AG20443 (cell line): ENCODE measurements around the gene HADHB.
"Not testable (repeated sequence)": the region's sequence is repeated elsewhere in the genome, so short reads cannot be mapped to it uniquely, and the experiment has no call there.

Experiments
- DNase-seq: peaks from one replicate; pipeline ENCODE4 v3.0.0; 2012; ENCODE audit warnings: low spot score, mixed read lengths

The HADHB gene

DNA sequence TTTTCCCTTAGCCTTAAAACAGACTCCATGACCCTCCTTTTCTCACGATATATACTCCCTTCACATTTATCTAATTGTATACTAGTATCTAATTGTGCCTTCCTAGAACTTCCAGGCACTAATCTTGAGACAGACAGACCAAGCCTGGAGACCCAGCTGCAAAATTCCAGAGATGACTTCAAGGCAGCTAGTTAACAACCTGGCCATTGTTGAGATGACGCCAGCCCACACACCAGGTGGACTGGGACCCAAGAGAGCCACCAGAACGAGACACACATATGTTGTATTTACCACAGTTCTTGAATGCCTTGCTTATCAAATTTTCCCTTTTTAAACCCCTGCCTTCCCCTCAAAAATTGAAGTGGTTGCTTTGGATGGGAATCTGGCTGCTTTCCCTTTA lies 52.3 kb downstream of the HADHB start:
- no peak for DNase-seq

DNA sequence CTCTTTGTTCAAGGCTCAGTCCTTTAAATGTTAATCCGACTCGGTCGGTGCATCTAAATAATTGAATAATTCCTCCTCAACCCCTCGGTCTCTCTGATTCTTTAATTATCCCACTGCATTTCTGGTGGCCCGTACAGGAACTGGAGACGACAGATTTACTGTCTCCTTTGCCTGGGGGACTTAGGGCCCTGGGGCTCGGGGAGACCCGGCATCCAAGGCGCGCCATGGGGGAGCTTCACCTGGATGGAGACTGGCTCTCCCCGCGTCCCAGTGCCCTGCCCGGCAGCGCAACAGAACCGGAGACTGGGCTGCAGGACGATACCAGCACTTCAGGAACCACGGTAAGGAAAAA lies 53.5 kb downstream of the HADHB start:
- no peak for DNase-seq

DNA sequence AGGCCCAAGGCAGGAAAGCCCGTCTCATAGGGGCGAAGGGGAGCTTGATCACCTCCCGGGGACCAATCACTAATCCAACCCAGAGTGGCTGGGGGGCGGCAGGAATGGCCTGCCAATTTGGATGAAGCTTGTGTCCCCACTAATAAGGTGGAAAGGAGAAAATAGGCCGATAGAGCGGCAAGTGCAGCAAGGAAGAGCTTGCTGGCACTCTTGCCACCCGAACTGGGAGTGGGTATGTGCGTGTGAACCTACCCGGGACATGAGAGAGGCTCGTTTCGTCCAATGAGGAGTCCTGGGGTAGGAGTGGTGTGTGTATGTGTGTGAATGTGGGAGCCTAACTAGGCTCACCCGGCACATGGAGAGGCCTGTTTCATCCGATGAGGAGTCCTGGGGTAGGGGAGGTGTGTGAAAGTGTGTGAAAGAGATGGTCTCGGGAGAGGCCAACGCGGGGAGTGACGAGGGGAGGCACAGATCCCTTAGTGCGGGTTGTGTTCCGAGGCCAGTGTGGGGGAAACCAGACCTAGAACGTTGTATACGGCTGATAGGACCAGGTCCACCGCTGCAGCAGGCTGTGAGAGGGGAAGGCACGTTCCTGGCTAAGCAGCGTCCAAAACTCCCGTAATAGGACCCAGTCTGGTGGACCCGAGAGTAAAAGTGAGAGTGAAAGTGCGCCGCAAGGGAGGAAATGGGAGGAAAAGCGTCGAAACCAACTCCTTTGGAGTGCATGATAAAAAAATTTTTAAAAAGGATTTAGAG lies 54.1 kb downstream of the HADHB start:
- DNase-seq = peak; percentile 63

DNA sequence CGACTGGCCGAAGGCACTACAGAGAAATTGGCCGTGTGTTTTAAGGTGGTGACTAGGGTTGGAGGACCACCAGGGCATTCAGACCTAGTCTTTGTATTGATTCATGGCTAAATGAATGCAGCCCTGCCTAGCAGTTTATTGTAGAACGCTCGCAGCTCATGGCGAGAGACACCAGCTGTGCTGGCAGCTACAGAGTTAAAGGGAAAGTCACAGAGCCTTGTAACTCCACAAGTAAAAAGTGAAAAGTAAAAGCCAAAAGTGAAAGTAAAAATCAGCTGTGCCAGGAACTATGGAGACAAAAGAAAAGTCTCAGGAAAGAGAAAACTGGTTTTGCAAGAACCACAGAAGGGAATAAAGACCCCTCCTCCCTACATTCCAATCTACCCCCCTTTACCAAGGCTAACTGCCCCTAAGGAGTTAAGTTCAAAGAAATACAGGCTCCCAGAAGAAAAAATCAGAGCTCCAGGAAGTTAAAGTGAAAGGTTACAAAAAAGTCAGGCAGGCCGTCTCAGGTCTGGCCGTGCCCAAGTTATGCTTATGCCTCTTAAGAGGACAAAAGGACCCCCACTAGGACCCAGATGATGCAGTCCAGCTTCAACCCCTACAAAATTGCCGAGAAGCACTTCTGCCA lies 54.8 kb downstream of the HADHB start:
- peak; percentile 40 for DNase-seq

DNA sequence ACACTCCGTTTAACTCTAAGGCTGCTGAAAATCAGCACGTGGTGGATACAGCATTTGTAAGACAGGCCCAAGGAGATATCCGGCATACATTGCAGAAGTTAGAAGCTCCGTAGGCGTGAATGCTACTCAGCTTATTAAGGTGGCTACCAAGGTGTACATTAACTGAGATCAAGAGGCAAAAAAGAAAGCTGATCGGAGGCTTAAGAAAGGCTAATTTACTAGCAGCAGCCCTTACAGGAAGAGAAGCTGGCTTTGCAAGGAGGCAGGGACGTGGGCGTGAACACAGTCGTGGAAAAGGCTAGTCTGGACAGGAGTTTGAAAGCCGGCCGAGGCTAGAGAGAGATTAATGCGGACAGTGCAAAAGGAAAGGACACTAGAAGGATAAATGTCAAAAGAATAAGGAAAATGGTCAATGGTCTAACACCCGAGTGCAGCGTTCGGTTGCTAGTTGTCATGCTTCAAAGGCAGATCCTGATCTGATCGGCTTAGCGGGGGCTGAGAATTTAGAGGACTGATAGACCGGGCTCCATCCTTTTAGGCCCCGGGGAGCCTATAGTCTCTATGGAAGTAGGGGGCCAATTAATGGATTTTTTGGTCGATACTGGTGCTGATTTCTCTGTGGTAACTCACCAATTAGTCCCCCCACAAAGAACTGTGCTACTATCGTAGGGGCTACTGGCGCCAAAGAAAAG lies 55.6 kb downstream of the HADHB start:
- DNase-seq = no peak

DNA sequence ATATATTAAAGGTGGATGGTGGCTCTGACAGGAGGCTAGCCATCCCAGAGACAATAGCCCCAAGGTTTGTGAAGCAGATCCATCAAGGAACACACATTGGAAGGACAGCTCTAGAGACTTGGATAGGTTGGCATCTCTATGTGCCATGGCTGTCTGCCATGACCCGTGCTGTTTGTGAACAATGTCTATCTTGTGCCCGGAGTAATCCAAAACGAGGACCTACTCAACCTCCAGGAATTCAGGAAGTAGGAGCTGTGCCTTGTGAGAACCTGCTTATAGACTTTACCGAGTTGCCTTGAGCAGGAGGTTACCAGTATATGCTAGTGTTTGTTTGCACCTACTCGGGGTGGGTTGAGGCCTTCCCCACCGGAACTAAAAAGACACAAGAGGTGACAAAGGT lies 58.1 kb downstream of the HADHB start:
- DNase-seq = no peak

DNA sequence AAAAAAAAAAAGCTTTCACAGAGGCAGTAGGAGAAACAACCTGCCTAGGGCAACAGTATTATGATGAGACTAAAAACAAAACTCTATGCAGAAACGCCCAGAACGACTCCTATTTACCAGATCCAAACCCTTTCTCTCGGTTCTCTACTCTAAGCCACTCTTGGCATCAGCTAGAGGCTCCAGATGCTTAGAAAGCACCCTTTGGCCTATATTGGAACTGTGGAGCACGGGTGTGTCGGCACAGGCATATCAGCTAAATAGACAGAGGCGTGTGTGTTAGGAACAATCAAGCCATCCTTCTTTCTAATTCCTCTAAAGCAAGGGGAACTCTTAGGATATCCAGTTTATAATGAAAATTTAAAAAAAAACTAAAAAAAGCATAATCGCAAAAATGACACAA lies 60.4 kb downstream of the HADHB start:
- not testable (repeated sequence) for DNase-seq

DNA sequence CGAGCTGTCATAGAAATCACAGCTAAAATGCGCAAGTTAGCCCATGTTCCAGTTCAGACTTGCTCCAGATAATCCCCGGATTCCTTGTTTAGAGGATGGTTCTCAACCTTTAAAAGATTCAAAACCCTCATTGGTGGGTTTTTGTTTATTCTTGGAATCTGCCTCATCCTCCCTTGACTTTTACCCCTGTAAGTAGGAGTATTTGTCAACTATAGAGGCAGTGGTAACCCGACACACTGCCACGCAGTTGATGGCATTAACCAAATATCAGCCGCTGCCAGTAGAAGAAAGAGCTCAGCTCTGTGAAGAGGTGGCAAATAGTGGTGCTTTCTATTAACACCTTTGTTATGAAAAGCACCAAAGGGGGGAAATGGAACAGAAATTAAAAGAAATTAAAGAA lies 60.8 kb downstream of the HADHB start:
- DNase-seq = no peak

DNA sequence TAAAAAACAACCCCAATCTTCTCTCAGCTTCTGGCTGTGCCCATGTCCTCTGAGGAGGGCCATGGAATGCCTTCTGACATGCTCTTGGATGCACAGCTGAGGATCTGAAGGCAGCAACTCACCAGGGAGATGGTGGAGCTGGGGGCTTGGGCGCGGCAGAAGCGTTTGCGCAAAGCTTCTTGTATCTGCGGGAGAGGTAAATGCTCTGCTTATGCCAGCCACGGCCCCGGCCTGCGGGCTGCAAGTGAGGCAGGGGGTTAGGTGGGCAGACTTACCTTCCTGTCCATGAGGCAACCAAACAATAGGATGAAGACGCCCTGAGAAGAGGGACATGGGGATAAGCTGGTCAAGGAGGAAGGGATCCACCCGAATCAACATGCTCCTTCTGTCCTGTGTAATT lies 65.2 kb downstream of the HADHB start:
- no peak for DNase-seq

DNA sequence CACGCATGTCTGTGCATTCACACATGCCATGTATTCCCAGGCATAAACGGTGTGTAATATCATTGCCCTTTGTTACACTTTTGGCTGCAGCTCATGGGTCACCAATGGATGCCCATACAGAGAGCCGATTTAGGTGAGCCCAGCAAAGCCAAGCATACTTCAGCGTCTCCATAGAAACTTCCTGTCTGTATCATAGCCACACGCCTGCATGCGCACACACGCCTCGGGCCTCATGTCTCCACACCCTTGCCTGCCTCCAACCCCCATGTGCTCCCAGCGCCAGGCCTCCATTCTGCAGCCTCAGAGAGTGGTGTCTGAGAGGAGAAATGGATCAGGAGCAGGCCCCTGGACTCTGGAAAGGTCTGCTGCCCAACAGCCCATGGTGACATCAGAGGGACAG lies 67.7 kb downstream of the HADHB start:
- no peak for DNase-seq

DNA sequence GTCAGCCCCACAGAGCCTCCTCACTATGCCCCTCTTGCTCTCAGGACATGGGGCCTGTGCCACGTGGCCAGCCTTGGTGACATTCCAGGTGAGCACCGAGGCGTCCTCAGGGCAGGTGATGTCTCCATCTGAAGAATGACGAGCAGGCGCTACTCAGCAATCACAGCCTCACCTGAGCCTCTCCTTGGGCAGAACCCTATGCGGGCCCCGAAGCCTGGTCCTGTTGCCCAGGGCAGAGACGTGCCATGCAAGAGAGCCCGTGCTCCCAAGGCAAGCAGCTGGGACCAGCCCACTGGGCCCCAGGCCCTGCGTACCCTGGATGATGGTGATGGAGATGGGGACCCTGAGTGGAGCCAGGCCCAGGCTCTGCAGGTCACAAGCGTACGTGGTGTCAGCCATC lies 68.7 kb downstream of the HADHB start:
- DNase-seq = no peak

DNA sequence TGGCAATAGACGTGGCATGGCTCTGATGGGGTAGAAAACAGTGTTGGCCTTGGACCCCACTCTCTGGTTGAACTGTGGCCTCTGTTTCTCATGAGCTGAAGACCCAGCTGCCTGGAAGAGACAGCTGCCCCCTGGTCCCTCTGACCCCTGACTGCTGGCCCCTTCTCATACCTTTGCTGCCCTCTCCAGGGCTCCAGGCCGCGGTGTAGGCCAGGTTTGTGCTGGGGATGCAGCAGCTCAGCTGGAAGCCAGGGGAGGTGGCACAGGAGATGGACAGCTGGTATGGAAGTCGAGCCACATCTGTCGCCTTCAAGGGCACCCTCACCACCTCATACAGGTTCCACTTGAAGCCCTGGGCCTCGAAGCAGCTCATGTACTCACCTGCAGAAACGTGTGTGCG lies 69.5 kb downstream of the HADHB start:
- DNase-seq = peak; percentile 10

DNA sequence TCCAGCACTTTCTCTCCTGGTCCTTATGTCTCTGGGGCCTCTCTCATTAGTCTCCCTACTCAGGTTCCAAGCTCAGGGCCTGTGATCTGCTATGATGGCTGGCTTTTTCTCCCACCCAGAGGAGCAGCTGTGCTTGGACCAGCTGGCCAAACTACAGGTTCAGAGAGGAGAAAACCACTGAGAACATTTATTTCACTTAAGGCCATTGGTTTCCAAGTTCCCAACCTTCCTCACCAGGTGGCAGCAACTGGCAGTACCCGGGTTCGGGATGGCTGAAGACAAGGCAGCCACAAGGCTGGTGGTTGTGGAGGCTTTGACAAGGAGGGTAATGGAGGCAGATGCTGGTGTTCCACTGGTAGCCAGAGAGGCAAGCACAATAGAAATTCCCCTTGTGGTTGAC lies 71.3 kb downstream of the HADHB start:
- DNase-seq = peak; percentile 26

DNA sequence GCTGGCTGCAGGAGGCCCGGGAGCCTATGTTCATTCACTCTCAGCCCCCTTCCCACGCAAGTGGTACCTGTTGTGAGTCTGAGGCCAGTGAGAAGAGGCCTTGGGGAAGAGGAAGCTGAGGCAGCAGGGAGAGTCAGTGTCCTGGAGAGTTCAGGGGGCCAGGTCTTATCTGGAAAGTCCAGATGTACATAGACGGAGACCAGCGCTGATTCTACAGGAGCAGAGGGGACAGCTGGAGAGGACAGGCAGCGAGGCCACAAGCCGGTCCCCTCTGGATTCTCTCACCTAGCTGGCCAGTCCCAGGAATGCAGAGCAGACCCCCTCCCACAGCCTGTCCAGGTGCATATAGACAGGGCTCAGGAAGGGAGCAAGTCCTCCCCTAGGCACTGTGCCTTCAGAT lies 72.1 kb downstream of the HADHB start:
- no peak for DNase-seq

DNA sequence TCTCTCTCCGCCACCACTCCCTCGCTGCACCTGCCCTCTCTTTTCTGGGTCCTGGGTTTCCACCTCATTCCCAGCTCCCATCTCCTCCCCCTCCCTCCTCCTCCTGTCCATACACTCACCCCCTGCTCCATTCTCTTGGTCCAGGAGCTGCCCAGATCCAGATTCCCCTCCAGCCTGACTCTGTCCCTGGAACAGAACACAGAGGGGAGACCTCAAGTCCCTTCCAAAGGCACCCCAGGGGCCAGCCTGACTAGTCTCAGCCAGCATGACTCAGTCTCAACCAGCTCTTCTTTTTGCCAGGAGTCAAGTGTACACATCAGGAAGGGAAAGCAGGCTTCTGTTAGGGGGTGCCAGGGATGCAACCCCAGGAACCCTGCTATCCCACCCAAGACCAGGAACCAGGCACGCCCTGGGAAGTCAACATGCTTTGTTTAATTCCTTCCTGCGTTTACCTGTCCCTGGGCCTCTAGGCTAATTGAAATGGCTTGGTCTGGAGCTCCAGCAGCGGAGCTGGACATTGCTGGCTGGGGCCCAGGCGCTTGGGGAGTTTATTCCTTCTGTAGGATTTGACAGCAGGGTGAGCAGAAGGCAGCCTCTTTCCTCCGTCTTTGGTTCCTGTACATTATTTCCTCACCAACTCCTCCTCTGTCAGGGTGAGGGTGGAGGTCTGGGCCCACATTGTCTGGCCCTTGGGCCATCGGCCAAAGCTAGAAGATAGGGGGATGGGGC lies 72.8 kb downstream of the HADHB start:
- peak; percentile 29 for DNase-seq

DNA sequence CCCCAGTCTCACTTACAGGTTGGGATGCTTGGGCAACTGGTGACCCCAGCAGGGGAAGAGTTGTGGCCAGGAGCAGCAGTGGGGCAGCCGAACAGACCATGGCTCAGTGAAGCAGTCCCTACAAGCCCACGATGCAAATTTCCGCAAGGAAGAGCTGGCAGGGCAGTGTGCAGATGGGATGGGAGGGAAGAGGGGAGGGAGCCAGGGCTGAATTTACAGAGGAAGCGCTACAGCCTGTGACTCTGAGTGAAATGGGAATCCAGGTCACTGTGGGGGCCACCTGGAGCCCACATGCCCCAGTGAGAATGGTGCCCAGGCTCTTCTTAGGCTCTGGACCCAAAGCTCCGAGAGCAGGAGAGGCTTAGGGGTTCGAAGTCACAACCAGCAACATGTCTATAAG lies 74.2 kb downstream of the HADHB start:
- no peak for DNase-seq

DNA sequence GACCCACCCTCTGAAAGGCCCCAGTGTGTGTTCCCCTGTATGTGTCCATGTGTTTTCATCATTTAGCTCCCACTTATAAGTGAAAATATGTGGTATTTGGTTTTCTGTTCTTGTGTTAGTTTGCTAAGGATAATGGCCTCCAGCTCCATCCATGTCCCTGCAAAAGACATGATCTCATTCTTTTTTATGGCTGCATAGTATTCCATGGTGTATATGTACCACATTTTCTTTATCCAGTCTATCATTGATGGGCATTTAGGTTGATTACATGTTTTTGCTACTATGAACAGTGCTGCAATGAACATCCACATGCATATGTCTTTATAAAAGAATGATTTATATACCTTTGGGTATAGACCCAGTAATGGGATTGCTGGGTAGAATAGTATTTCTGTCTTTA lies 79.7 kb downstream of the HADHB start:
- not testable (repeated sequence) for DNase-seq

DNA sequence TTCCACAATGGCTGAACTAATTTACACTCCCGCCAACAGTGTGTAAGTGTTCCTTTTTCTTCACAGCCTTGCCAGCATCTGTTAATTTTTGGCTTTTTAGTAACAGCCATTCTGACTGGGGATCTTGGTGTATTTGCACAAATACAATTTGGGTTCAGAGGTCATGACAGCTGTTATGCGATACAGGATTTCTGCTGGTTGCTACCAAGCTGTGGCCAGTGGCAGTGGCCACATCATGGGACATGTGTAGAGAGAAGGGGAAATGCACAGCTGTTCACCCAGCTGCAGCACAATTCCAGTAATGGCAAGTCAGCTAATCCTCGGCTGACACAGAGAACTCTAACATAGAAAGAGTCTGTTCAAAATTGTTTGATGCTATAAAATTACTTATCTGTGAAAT lies 80.2 kb downstream of the HADHB start:
- no peak for DNase-seq

DNA sequence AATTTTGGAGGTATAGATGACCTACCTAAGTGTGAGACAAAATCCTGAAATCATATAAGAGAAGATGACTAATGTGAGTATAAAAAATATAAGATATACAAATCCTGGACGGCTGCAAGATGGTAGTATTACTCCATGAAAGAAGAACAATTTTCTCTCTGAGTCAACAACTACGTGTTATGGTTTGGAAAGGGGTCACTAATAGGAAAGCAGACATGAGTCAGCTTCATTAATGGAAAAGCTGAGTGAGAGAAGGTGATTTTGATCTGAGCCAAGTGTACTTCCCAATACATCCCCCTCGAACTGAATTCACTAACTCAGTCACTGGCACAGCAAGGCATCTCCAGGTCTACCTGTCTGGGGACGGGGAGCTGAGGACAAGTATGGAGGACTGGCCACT lies 81.1 kb downstream of the HADHB start:
- no peak for DNase-seq

DNA sequence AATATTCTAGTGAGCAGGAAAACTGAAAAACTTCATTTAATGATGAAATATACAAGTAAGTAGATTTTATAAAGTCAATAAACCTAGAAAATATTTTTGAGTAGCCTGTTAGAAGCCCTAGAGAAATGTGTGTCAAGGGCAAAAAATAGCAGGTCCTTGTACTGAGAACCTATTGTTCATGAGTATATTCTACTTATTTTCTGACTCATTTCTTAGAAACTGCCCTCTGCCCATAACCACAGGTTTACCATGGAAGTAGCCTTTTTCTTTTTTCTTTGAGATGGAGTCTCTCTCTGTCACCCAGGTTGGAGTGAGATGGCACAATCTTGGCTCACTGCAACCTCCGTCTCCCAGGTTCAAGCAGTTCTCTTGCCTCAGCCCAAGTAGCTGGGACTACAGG lies 81.8 kb downstream of the HADHB start:
- no peak for DNase-seq

DNA sequence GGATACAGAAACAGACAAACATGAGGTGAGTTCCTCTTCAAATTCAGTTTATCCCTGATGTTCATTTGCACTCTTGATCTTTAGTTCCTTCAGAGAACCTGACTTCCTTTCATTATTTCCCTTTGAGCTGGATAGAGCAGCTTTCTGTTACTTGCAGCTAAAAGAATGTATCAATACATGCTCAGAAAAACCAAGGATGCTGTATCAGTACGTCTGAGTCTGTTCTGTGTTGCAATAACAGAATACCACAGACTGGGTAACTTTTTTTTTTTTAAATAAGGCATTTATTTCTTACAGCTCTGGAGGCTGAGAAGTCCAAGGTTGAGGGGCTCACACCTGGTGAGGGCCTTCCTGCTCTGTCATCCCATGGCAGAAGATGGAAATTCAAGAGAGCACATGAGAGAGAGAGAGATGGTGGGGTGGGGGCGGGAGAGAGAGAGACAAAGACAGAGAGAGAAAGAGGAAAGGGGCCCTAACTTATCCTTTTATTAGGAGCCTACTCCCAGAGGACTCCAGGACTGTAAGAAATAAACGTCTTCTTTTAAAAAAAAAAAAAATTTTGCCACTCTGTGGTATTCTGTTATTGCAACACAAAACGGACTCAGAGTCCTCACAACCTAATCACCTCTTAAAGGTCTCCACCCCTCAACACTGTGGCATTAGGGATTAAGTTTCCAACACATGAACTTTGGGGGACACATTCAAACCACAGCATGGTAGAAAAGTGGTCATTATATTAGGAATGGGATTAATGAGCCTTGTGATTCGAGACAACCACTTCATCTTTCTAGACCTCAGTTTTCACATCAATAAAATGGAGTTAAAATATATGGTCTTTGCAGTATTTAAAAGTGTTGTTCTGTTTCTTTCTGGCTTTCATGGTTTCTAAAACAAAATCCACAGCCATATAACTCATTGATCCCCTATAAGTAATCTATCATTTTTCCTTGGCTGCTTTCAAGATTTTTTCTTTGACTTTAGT lies 82.8 kb downstream of the HADHB start:
- peak; percentile 56 for DNase-seq

DNA sequence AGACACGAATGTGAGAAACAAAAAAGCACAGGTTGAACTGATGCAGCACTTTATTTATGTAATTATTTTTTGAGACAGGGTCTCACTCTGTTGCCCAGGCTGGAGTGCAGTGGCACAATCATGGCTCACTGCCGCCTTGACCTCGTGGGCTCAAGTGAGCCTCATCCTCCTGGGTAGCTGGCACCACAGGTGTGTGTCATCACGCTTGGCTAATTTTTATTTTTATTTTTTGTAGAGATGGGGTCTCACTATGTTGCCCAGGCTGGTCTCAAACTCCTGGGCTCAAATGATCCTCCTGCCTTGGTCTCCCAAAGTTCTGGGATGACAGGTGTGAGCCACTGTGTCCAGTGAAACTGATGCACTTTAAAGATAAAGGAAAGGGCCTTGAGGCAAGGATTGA lies 84.3 kb downstream of the HADHB start:
- not testable (repeated sequence) for DNase-seq
